ENCODE measurements around the gene SLIT1. TPM values are rescaled to one million over a fixed set of nuclear protein-coding genes. Genes with fewer than 3 reads are reported as not detected.

Gene SLIT1
- total and polyA plus RNA-seq, 3 donors from 2014 or later: 1.9 to 4.6 (median 2.5) TPM

DNA sequence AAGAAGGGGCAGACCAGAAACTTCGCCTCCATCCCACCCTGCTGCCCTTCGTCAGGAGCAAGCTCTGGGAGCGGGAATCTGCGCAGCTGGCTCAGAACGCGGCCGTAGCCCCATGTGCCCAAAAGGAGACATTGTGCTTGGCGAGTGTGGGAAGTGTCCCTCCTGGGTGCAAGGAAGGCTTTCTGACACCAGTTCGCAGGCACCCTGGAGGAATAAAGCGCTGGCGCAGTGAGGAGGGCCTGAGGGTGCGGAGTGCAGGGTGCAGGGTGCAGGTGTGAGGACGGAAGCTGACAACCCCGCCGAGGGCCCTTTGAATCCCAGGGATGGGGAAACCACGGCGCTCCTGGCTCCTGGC is 811 bp downstream of the SLIT1 start:
- Histone ChIP-seq H3K36me3 (ENCODE audit: low read depth, missing control alignments) (no peaks in the 10 kb centered on the region), H3K4me1 (no peaks in the 10 kb centered on the region), H3K4me3 (peak overlapping the region in 1 of 2 donors; percentile 27), H3K27ac (no peak overlapping the region), H3K9me3 (no peaks in the 10 kb centered on the region), H3K27me3 (no peaks in the 10 kb centered on the region)
- no peak for DNase-seq
- TF ChIP-seq, protein P1, sequence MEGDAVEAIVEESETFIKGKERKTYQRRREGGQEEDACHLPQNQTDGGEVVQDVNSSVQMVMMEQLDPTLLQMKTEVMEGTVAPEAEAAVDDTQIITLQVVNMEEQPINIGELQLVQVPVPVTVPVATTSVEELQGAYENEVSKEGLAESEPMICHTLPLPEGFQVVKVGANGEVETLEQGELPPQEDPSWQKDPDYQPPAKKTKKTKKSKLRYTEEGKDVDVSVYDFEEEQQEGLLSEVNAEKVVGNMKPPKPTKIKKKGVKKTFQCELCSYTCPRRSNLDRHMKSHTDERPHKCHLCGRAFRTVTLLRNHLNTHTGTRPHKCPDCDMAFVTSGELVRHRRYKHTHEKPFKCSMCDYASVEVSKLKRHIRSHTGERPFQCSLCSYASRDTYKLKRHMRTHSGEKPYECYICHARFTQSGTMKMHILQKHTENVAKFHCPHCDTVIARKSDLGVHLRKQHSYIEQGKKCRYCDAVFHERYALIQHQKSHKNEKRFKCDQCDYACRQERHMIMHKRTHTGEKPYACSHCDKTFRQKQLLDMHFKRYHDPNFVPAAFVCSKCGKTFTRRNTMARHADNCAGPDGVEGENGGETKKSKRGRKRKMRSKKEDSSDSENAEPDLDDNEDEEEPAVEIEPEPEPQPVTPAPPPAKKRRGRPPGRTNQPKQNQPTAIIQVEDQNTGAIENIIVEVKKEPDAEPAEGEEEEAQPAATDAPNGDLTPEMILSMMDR (IDR thresholded peaks at IDR 0.05): no peak
- no peak for TF ChIP-seq POLR2A (IDR thresholded peaks at IDR 0.05)
- 19 to 34% methylated on average over 12 to 17 of the region's 17 CpGs for WGBS, 2 donors
- intact Hi-C loops (cut with DNase I; ENCODE audit: low total_unique reads): no loop called here

DNA sequence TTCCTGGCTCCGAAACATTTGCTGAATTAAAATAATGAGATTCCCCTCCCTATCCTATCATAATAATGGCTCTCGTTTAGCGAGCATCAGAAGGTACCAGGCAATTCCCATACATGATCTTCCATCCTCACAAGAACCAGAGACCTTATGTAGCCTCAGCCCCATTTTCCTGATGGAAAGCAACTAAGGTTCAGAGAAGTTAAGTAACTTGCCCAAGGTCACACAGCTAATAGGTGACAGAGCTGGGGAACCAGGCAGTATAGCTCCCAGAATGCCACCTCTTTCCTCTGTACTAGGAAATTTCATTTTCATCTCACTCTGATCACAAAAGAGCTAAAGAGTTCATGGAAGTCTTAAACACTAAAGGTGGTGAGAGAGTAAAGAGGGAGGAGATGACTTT is 2.4 kb downstream of the SLIT1 start:
- no peak for DNase-seq
- no peak for TF ChIP-seq POLR2A (IDR thresholded peaks at IDR 0.05)
- TF ChIP-seq, protein P1 (IDR thresholded peaks at IDR 0.05): no peak
- WGBS, 2 donors: 91 to 97% methylated on average over 3 of the region's 3 CpGs
- no peaks in the 10 kb centered on the region for H3K4me1 ChIP-seq
- no peak overlapping the region for H3K27ac ChIP-seq
- intact Hi-C loops (cut with DNase I; ENCODE audit: low total_unique reads): no loop called here
- no peaks in the 10 kb centered on the region for H3K9me3 ChIP-seq
- no peaks in the 10 kb centered on the region for H3K36me3 ChIP-seq (ENCODE audit: low read depth, missing control alignments)
- H3K27me3 ChIP-seq: no peaks in the 10 kb centered on the region
- H3K4me3 ChIP-seq: no peak overlapping the region

DNA sequence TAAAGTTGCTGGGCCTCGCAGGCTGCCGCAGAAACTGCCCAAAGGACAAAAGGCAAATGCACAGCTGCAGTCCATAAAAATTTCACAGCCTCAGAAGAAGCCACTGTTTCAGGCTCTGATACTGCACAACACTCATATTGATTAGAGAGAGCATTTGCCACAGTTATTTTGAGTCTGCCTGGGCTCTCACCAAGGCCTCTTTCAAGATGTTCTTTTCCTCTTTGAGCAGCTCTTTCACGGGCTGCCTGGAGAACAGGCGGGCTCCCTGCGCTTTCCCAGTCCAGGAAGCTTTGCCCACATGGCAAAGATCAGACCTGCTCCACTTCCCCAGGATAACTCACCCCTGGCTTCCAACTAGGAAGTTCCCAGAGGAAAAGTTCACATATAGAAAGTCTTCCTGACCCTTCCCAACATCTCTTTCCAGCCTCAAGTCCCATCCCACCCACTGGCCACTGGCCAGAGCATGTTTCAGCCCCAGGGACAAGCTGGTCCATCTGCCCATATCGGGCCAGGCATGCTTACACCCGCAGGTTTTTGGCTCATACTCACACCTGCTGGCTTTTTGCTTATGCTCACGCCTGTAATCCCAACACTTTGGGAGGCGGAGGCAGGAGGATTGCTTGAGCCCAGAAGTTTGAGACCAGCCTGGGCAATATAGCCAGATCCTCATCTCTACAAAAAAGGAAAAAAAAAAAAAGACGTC is 3.3 kb downstream of the SLIT1 start:
- no peaks in the 10 kb centered on the region for H3K9me3 ChIP-seq
- DNase-seq: no peak
- no peaks in the 10 kb centered on the region for H3K27me3 ChIP-seq
- 83 to 88% methylated on average over 10 of the region's 10 CpGs for WGBS, 2 donors
- H3K4me1 ChIP-seq: no peaks in the 10 kb centered on the region
- intact Hi-C loops (cut with DNase I; ENCODE audit: low total_unique reads): no loop called here
- H3K36me3 ChIP-seq (ENCODE audit: low read depth, missing control alignments): no peaks in the 10 kb centered on the region
- no peak overlapping the region for H3K4me3 ChIP-seq
- H3K27ac ChIP-seq: no peak overlapping the region
- no peak for TF ChIP-seq POLR2A (IDR thresholded peaks at IDR 0.05)
- TF ChIP-seq, protein P1 (IDR thresholded peaks at IDR 0.05): no peak

- 92 to 100% methylated on average over 5 to 10 of the region's 10 CpGs for WGBS, 2 donors
- H3K27ac ChIP-seq: no peak overlapping the region
- TF ChIP-seq, protein P1 (IDR thresholded peaks at IDR 0.05): no peak
- TF ChIP-seq POLR2A (IDR thresholded peaks at IDR 0.05): no peak
- no peak for DNase-seq
- no peaks in the 10 kb centered on the region for H3K4me1 ChIP-seq
- no peaks in the 10 kb centered on the region for H3K9me3 ChIP-seq
- intact Hi-C loops (cut with DNase I; ENCODE audit: low total_unique reads): no loop called here
- H3K36me3 ChIP-seq (ENCODE audit: low read depth, missing control alignments): no peaks in the 10 kb centered on the region
- H3K4me3 ChIP-seq: no peak overlapping the region
- H3K27me3 ChIP-seq: no peaks in the 10 kb centered on the region
Observed at GRCh38 chr10:97180986-97181385, 4.8 kb downstream of the SLIT1 start.

GRCh38 chr10:97180363-97180755 is 5.4 kb downstream of the SLIT1 start:
- 72 to 74% methylated on average over 6 to 8 of the region's 8 CpGs for WGBS, 2 donors
- intact Hi-C loops (cut with DNase I; ENCODE audit: low total_unique reads): no loop called here
- H3K9me3 ChIP-seq: no peaks in the 10 kb centered on the region
- no peaks in the 10 kb centered on the region for H3K27me3 ChIP-seq
- no peaks in the 10 kb centered on the region for H3K4me1 ChIP-seq
- H3K4me3 ChIP-seq: no peak overlapping the region
- no peak for TF ChIP-seq POLR2A (IDR thresholded peaks at IDR 0.05)
- TF ChIP-seq, protein P1 (IDR thresholded peaks at IDR 0.05): no peak
- DNase-seq: no peak
- H3K36me3 ChIP-seq (ENCODE audit: low read depth, missing control alignments): no peaks in the 10 kb centered on the region
- H3K27ac ChIP-seq: no peak overlapping the region

Data from testis (tissue), 3 donors.